GM08714 (cell line): ENCODE measurements around the gene RETSAT.
"Not testable (repeated sequence)": the region's sequence is repeated elsewhere in the genome, so short reads cannot be mapped to it uniquely, and the experiment has no call there.

Source experiments
- H3K4me3 ChIP-seq: fragments of 200-500 bp; sonication (Bioruptor generic); 2 replicates; pipeline ENCODE4 v1.5.1; 2014; ENCODE audit warnings: mild to moderate bottlenecking, low read length, inconsistent platforms
- ZNF274 ChIP-seq: IDR thresholded peaks from 2 replicates; pipeline ENCODE4 v1.6.1; 2012; ENCODE audit warnings: mild to moderate bottlenecking, low read depth, low read length

RETSAT gene

GRCh38 chr2:85357736-85358135, 3.4 kb upstream of the RETSAT start:
- H3K4me3 ChIP-seq: no peak overlapping the region
- TF ChIP-seq ZNF274: no peak

DNA sequence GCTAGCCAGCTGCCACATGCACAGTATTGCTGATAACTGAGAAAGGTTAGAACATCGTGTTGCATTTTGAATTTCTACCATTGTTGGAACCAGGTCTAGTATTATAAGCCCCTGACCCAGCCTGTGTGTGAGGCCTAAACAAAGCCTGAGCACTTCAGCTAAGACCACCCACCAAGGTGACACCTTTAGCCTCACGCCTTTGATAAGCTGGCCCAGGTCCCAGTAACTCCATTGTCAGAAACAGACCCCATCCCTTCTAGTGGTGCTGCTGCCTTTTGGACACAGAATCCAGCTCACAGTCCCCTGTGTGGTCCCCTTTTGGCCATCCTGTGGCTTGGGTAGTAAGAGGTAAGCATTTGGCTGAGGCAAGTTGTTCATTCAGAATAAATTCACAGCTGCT, 1.9 kb upstream of the RETSAT start:
- H3K4me3 ChIP-seq: no peak overlapping the region
- no peak for TF ChIP-seq ZNF274

DNA sequence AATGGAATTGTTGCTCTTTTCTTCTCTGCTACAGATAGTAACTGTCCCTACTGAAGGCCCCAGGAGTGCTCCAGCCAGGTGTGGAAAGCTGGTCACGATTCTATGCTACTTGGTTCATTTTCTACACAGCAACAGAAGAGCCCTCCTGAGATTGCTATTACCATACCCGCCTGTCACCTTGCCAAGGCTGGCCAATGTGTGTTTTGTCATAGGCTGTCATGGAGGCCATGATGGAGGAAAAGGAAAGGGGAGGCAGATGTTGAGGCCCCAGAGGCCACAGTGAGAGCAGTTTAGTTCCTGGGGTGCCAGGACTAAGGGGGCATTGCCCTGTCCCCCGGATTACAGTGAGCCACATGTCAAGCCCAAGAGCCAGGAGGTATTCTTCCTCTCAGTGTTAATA, 1.2 kb upstream of the RETSAT start:
- peak overlapping the region; percentile 79 for H3K4me3 ChIP-seq
- no peak for TF ChIP-seq ZNF274

DNA sequence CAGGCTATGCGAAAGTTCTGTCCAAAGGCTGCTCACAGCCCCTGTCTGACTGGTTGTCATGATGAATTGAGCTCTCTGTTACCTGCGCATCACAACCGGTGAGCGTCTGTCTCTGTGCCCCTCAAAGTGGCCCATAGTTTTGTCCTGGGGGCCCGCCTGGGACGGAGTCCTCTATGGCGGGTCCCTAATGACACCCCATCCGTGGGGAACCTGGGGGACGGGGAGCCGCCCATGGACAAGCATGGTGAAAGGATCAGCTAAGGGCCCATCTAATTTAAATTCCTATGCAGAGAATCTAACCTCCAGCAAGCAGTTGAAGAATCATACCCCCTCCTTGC, 714 bp upstream of the RETSAT start:
- peak overlapping the region; percentile 79 for H3K4me3 ChIP-seq
- TF ChIP-seq ZNF274: no peak

- TF ChIP-seq ZNF274: no peak
Observed at GRCh38 chr2:85353876-85354285, 447 bp downstream of the RETSAT start.

DNA sequence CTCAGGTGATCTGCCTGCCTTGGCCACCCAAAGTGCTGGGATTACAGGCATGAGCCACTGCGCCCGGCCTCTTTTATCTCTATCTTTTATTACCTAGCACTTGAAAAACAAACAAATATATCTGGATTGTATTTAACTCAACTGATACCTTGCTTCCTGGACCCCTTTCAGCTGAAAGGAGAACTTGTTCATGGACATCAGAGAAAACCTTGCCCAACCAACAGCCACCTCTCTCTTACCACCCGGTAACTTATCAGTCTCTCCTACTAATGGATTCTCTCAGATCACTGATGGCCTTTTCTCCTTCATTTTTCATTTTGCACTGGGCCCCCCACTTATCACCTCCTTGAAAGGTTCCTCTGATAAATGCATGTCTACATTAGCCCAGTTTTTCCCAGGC, 6.7 kb downstream of the RETSAT start:
- no peak overlapping the region for H3K4me3 ChIP-seq
- no peak for TF ChIP-seq ZNF274

More at GRCh38 chr2:85353876-85354285, 447 bp downstream of the RETSAT start:
- H3K4me3 ChIP-seq: peak overlapping the region; percentile 90

GRCh38 chr2:85344356-85344954, 9.9 kb downstream of the RETSAT start:
- no peak for TF ChIP-seq ZNF274
- no peak overlapping the region for H3K4me3 ChIP-seq

GRCh38 chr2:85343207-85343895, 11.0 kb downstream of the RETSAT start:
- H3K4me3 ChIP-seq: not testable (repeated sequence)

DNA sequence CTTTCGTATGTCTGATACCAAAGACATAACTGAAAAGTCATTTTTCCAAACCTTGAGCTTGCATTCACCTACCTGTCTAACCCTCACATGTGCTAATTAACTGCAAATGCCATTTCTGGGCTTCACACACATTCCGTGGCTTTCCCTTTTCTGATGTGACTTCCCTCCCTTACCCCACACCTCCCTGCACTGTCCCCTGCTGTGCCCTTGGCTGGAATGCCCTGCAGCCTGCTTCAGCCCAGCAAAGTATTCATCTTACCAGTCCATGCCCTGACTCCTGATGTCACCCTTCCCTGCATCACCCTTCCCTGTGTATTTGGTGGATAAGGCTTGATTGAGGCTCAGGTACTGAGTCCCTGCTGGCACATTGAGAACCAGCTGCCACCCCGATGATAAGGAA, 12.2 kb downstream of the RETSAT start:
- no peak for TF ChIP-seq ZNF274
- no peak overlapping the region for H3K4me3 ChIP-seq

- TF ChIP-seq ZNF274: no peak
- H3K4me3 ChIP-seq: no peak overlapping the region
Observed at GRCh38 chr2:85341269-85342029, 12.9 kb downstream of the RETSAT start.

DNA sequence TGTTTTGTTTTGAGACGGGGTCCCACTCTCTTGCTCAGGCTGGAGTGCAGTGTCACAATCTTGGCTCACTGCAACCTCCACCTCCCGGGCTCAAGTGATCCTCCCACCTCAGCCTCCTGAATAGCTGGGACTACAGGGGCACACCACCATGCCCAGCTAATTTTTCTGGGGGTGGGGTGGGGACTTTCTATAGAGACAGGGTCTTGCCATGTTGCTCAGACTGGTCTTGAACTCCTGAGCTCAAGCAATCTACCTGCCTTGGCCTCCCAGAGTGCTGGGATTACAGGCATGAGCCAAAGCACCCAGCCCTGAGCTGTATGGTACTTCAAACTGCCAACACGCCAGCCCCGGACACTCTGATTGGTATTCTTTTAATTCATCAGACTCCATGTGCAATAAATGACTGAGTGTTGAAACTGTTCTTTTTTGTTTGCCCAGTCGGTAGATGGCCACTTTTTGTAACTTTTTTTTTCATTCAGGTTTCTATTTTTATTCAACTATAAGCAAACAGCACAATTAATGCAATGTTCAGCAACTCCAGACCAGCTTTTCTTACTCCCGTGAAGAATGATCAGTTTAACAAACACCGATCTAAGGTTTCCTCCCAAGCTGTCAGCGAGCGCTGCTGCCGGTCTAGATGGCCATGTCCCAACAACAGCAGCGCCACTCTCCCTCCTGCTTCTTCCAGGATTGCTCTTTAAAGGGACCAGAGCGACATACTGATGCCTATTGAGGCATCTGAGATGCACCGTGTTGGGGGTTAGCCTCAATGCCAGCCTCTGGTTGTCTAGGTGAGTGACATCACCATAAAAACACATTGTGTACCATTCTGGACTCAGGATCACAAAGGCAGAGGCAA, 14.1 kb downstream of the RETSAT start:
- H3K4me3 ChIP-seq: no peak overlapping the region
- TF ChIP-seq ZNF274: no peak

DNA sequence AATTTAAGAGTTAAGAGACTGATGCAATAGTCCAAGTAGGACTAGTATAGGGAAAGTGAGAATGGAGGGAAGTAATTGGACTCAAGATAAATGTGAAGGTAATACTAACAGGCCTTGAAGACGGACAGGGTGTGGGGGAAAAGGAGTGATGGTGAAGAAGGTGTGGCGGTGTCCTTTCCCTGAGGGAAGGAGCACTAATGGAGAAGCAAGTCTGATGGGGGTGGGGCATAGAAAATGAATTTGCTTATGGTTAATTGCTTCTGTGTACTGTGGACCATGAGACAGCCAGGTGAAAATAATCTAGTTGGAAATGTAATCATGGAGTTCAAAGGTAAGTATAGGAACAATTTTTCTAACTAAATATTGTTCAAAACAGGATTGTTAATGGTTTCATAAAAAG, 19.4 kb downstream of the RETSAT start:
- H3K4me3 ChIP-seq: no peak overlapping the region
- no peak for TF ChIP-seq ZNF274

GRCh38 chr2:85333877-85334276, 20.5 kb downstream of the RETSAT start:
- H3K4me3 ChIP-seq: not testable (repeated sequence)

GRCh38 chr2:85330839-85331636, 23.3 kb downstream of the RETSAT start:
- TF ChIP-seq ZNF274: no peak
- H3K4me3 ChIP-seq: no peak overlapping the region

- not testable (repeated sequence) for H3K4me3 ChIP-seq
Observed at GRCh38 chr2:85329701-85330100, 24.6 kb downstream of the RETSAT start.
